OCI-LY3 (cell line): ENCODE data around the gene ELMO1.

ENCODE experiments used
- H2AFZ ChIP-seq: fragments of 200-600, 300-600 bp; shearing (Covaris generic); 2 replicates; pipeline ENCODE4 v1.6.0; 2014; ENCODE audit warnings: antibody characterized with exemption, low read depth, low read length
- H3K27ac ChIP-seq: fragments of 200-600, 300-600 bp; sonication (generic); 2 replicates; pipeline ENCODE4 v1.5.1; 2014; ENCODE audit warnings: mild to moderate bottlenecking, low read length, moderate library complexity, mixed read lengths
- H3K27me3 ChIP-seq: fragments of 200-600, 300-600 bp; sonication (generic); 2 replicates; pipeline ENCODE4 v1.6.1; 2014; ENCODE audit warnings: low read depth, low read length, mixed read lengths
- H3K36me3 ChIP-seq: fragments of 200-600, 300-600 bp; sonication (generic); replicated peaks from 2 replicates; pipeline ENCODE3; 2014; ENCODE audit warnings: low read depth, low read length, mixed read lengths
- H3K4me1 ChIP-seq: fragments of 300-600, 200-600 bp; sonication (generic); 2 replicates; pipeline ENCODE4 v1.6.1; 2014; ENCODE audit warnings: low read length, mixed read lengths
- H3K4me2 ChIP-seq: fragments of 200-600, 300-600 bp; sonication (generic); 2 replicates; pipeline ENCODE4 v1.6.1; 2014; ENCODE audit warnings: low read length, mixed read lengths
- H3K4me3 ChIP-seq: fragments of 300-600, 200-600 bp; sonication (generic); 2 replicates; pipeline ENCODE4 v1.5.1; 2014; ENCODE audit warnings: antibody characterized with exemption, mild to moderate bottlenecking, low read length, moderate library complexity
- H3K79me2 ChIP-seq: fragments of 300-600, 200-600 bp; shearing (Covaris generic); 2 replicates; pipeline ENCODE4 v1.6.1; 2014; ENCODE audit warnings: mild to moderate bottlenecking, low read length, mixed read lengths
- H3K9ac ChIP-seq: fragments of 300-600, 200-600 bp; shearing (Covaris generic); 2 replicates; pipeline ENCODE4 v1.6.0; 2014; ENCODE audit warnings: mild to moderate bottlenecking, low read length, moderate library complexity
- H3K9me3 ChIP-seq: fragments of 200-600, 300-600 bp; shearing (Covaris generic); 2 replicates; pipeline ENCODE4 v1.6.1; 2014; ENCODE audit warnings: low read length, mixed read lengths; ENCODE audit not compliant: insufficient read depth
- H4K20me1 ChIP-seq: fragments of 200-600, 300-600 bp; sonication (generic); 2 replicates; pipeline ENCODE4 v1.6.1; 2016; ENCODE audit warnings: low read length, mixed read lengths; ENCODE audit not compliant: insufficient read depth
- EZH2phosphoT487 ChIP-seq: fragments of 200-600 bp; shearing (Covaris generic); IDR thresholded peaks from 2 replicates; pipeline ENCODE4 v1.6.1; 2018; ENCODE audit warnings: antibody characterized with exemption, mixed run types, low read depth
- TF ChIP-seq, protein P1 (sequence below): fragments of 200-600, 300-600 bp; sonication (generic); IDR thresholded peaks from 2 replicates; pipeline ENCODE4 v1.5.1; 2014; ENCODE audit warnings: antibody characterized with exemption, low read length, low read depth

Gene ELMO1

DNA sequence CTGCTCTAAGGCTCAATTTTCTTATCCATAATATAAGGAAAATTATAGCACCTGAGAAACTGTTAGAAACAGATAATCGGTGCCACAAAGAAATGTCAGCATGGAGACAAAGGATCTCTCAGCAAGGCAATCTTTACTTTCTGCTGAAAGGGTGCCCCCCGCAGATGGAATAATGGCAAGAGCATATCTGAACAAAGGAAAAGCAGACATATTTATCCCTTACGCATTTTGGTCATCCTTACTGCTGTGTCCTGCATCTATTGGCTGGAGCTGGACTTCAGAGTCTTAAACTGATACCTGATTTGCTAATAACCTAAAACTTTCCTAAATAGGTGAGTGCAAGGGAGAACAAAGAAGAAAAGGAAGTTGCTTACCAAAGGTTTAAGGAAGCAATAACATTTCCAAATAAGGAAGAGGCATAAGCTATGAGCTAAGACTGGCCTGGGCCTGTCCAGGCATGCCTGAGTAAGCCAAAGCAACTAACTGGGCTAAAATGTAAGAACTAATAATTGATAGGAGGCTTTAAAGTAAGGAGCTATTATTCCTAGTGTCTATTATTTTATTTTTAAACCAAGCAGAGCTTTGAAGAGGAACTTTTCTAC lies 39.6 kb upstream of the ELMO1 start:
- Histone ChIP-seq H3K9ac (no peak overlapping the region), H3K79me2 (no peaks in the 10 kb centered on the region), H3K9me3 (peaks cover 6% of the 10 kb centered on the region; the same call in 1 of the 2 replicates), H3K4me3 (no peak overlapping the region), H3K27me3 (peaks cover 6% of the 10 kb centered on the region; the same call in 1 of the 2 replicates), H3K4me1 (no peaks in the 10 kb centered on the region), H2AFZ (no peak overlapping the region), H3K36me3 (no peaks in the 10 kb centered on the region), H3K4me2 (no peak overlapping the region), H4K20me1 (no peaks in the 10 kb centered on the region), H3K27ac (no peak overlapping the region)
- TF ChIP-seq EZH2phosphoT487, result no peak
- TF ChIP-seq, protein P1, sequence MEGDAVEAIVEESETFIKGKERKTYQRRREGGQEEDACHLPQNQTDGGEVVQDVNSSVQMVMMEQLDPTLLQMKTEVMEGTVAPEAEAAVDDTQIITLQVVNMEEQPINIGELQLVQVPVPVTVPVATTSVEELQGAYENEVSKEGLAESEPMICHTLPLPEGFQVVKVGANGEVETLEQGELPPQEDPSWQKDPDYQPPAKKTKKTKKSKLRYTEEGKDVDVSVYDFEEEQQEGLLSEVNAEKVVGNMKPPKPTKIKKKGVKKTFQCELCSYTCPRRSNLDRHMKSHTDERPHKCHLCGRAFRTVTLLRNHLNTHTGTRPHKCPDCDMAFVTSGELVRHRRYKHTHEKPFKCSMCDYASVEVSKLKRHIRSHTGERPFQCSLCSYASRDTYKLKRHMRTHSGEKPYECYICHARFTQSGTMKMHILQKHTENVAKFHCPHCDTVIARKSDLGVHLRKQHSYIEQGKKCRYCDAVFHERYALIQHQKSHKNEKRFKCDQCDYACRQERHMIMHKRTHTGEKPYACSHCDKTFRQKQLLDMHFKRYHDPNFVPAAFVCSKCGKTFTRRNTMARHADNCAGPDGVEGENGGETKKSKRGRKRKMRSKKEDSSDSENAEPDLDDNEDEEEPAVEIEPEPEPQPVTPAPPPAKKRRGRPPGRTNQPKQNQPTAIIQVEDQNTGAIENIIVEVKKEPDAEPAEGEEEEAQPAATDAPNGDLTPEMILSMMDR, result no peak

DNA sequence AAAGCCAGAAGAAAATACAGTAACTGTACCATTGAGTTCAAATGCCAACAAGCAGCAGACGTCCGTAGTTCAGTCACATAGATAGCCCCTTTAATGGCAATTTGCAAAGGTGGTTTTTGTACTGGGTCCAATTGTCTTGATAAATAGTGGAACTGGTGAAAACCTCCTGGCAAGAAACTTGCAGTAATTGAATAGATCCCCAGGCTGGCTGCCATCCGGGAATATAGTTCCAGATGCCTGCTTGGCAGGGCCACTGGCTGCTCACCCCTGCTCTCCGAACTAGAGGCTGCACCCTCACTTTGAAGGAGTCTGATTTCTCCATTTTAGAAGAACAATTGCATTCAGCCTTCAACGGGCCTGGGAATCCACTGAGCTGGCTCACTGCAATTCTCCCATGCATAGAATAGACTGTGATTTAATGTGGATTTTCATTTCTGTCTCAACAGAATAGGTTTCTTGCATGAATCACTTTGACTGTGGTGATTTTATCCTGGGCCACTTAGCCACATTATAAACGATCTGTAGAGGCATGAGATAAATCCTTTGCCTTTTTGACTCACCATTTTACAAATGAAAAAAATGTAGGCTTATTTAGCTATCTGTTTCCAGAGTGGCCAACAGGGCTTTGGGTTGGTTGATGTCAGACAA lies 35.9 kb upstream of the ELMO1 start:
- TF ChIP-seq, protein P1, result no peak
- TF ChIP-seq EZH2phosphoT487, result no peak
- no peak overlapping the region for H3K27ac ChIP-seq
- no peaks in the 10 kb centered on the region for H3K79me2 ChIP-seq
- H3K4me1 ChIP-seq, result peaks cover 5% of the 10 kb centered on the region; the same call in 1 of the 2 replicates
- peaks cover 9% of the 10 kb centered on the region; the same call in 1 of the 2 replicates for H3K27me3 ChIP-seq
- H3K9me3 ChIP-seq, result peaks cover 6% of the 10 kb centered on the region; the same call in 1 of the 2 replicates
- no peak overlapping the region for H3K9ac ChIP-seq
- no peaks in the 10 kb centered on the region for H4K20me1 ChIP-seq
- no peak overlapping the region for H3K4me3 ChIP-seq
- H3K36me3 ChIP-seq, result no peaks in the 10 kb centered on the region
- H2AFZ ChIP-seq, result no peak overlapping the region
- H3K4me2 ChIP-seq, result no peak overlapping the region

DNA sequence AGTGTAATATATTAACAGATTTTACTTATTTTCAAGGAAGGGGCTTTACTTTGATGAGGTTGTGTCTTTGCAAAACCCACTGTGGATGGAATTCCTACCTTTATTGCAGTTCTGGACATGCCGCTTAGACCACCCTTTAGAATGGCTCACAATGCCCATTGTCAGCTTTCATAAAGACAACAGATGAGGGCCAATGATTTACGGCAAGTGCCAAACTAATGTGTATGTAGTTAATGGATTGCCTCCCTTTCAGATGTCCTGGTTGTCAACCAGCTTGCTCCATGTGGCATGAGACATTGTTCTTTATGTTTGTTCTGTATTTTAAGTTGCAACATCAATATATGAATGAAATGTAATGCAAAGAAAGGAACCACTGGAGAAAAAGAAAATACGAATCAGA lies 35.0 kb upstream of the ELMO1 start:
- TF ChIP-seq EZH2phosphoT487, result no peak
- TF ChIP-seq, protein P1, result no peak
- H3K9ac ChIP-seq, result no peak overlapping the region
- H3K4me2 ChIP-seq, result no peak overlapping the region

DNA sequence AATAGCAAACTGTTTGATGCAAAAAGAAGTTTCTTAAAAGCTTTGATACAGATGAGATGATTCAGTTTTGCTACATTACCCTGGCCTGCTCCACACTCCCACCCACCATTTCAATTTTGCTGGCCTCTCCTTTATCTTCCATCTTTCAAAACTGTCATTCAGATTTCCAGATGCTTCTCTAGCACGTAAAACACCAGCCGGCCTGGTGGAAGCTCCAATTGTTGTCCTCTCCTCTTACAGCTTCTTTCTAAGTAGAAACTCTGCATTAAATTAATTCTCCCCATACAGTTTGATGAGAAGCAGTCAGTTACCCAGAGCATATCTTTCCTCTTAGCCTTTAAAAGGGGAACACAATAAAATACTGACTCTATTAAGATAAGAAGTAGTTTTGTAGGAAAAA lies 34.3 kb upstream of the ELMO1 start:
- H3K27me3 ChIP-seq, result peaks cover 19% of the 10 kb centered on the region
- no peaks in the 10 kb centered on the region for H4K20me1 ChIP-seq
- H3K36me3 ChIP-seq, result no peaks in the 10 kb centered on the region
- no peak overlapping the region for H3K4me2 ChIP-seq
- H3K4me1 ChIP-seq, result peaks cover 5% of the 10 kb centered on the region; the same call in 1 of the 2 replicates
- H3K4me3 ChIP-seq, result no peak overlapping the region
- peaks cover 2% of the 10 kb centered on the region; the same call in 1 of the 2 replicates for H3K9me3 ChIP-seq
- H2AFZ ChIP-seq, result no peak overlapping the region
- H3K79me2 ChIP-seq, result no peaks in the 10 kb centered on the region
- TF ChIP-seq EZH2phosphoT487, result no peak
- TF ChIP-seq, protein P1, result no peak
- H3K9ac ChIP-seq, result no peak overlapping the region
- H3K27ac ChIP-seq, result no peak overlapping the region

More for the DNA sequence above, 35.0 kb upstream of the ELMO1 start:
- H3K27me3 ChIP-seq, result peaks cover 16% of the 10 kb centered on the region; the same call in 1 of the 2 replicates
- peaks cover 5% of the 10 kb centered on the region; the same call in 1 of the 2 replicates for H3K4me1 ChIP-seq
- no peaks in the 10 kb centered on the region for H4K20me1 ChIP-seq
- H3K27ac ChIP-seq, result no peak overlapping the region
- H2AFZ ChIP-seq, result no peak overlapping the region
- no peak overlapping the region for H3K4me3 ChIP-seq
- no peaks in the 10 kb centered on the region for H3K79me2 ChIP-seq
- peaks cover 6% of the 10 kb centered on the region; the same call in 1 of the 2 replicates for H3K9me3 ChIP-seq
- H3K36me3 ChIP-seq, result no peaks in the 10 kb centered on the region
